ENCODE data around the gene WDR48. TPM values are rescaled to one million over a fixed set of nuclear protein-coding genes. Genes with fewer than 3 reads are reported as not detected.

The WDR48 gene
- total and polyA plus RNA-seq, 9 donors: 20.7 to 55.5 (median 38.2) TPM

GRCh38 chr3:39118931-39119660 is 67.3 kb downstream of the WDR48 start:
- no peaks in the 10 kb centered on the region for H3K36me3 ChIP-seq
- intact Hi-C loops (cut with DNase I): no loop called here
- no peak for TF ChIP-seq CTCF (IDR thresholded peaks at IDR 0.05)
- no peak for TF ChIP-seq POLR2A (IDR thresholded peaks at IDR 0.05)
- 76 to 84% (median 77%) methylated on average over 5 of the region's 5 CpGs for WGBS, 3 donors
- H3K27me3 ChIP-seq: no peaks in the 10 kb centered on the region
- no peaks in the 10 kb centered on the region for H3K4me1 ChIP-seq (ENCODE audit: insufficient read depth)
- no peaks in the 10 kb centered on the region for H3K9me3 ChIP-seq
- H3K4me3 ChIP-seq: no peak overlapping the region
- DNase-seq: no peak
- no peak overlapping the region for H3K27ac ChIP-seq

GRCh38 chr3:39121621-39122020 is 69.8 kb downstream of the WDR48 start:
- Histone ChIP-seq H3K4me1 (ENCODE audit: insufficient read depth) (no peaks in the 10 kb centered on the region), H3K27me3 (no peaks in the 10 kb centered on the region), H3K36me3 (no peaks in the 10 kb centered on the region), H3K4me3 (no peak overlapping the region), H3K9me3 (no peaks in the 10 kb centered on the region), H3K27ac (no peak overlapping the region)
- 94 to 98% (median 97%) methylated on average over 2 of the region's 2 CpGs for WGBS, 3 donors
- TF ChIP-seq CTCF (IDR thresholded peaks at IDR 0.05) (no peak), POLR2A (IDR thresholded peaks at IDR 0.05) (no peak), EP300 (IDR thresholded peaks at IDR 0.05) (no peak)
- DNase-seq: no peak
- intact Hi-C loops (cut with DNase I): no loop called here

GRCh38 chr3:39122813-39123212 is 71.0 kb downstream of the WDR48 start:
- Histone ChIP-seq H3K4me3 (no peak overlapping the region), H3K9me3 (no peaks in the 10 kb centered on the region), H3K4me1 (ENCODE audit: insufficient read depth) (no peaks in the 10 kb centered on the region), H3K27me3 (no peaks in the 10 kb centered on the region), H3K36me3 (no peaks in the 10 kb centered on the region), H3K27ac (no peak overlapping the region)
- WGBS, 3 donors: 88 to 90% (median 90%) methylated on average over 1 of the region's 1 CpG
- TF ChIP-seq CTCF (IDR thresholded peaks at IDR 0.05) (no peak), EP300 (IDR thresholded peaks at IDR 0.05) (no peak), POLR2A (IDR thresholded peaks at IDR 0.05) (no peak)
- DNase-seq: no peak
- intact Hi-C loops (cut with DNase I): no loop called here

- Histone ChIP-seq H3K27ac (no peak overlapping the region), H3K4me1 (ENCODE audit: insufficient read depth) (no peaks in the 10 kb centered on the region), H3K4me3 (no peak overlapping the region), H3K9me3 (no peaks in the 10 kb centered on the region), H3K27me3 (no peaks in the 10 kb centered on the region), H3K36me3 (no peaks in the 10 kb centered on the region)
- peak in 1 of 5 donors; percentile 24 for DNase-seq
- 64 to 69% (median 66%) methylated on average over 5 of the region's 5 CpGs for WGBS, 3 donors
- intact Hi-C loops (cut with DNase I): loop anchor here in 3 of 4 donors (5.0 kb wide), 2 partner anchors 162 to 167 kb away; no protein-coding TSS in a partner anchor
- TF ChIP-seq CTCF (IDR thresholded peaks at IDR 0.05) (peak in 1 of 3 donors; percentile 18), EP300 (IDR thresholded peaks at IDR 0.05) (no peak), POLR2A (IDR thresholded peaks at IDR 0.05) (no peak)
These were observed 73.3 kb downstream of the WDR48 start for GRCh38 chr3:39124876-39125840.

Measured in ovary (tissue), 9 donors.